GM21526 (cell line): ENCODE data around the gene VENTX.
"Not testable (repeated sequence)": the region's sequence is repeated elsewhere in the genome, so short reads cannot be mapped to it uniquely, and the experiment has no call there.

ENCODE experiments used
- ATAC-seq: cut with Tn5 transposase; IDR thresholded peaks from one replicate; pipeline ENCODE4 v1.9.1; 2021; ENCODE audit warnings: moderate library complexity; ENCODE audit not compliant: unreplicated experiment, low FRiP score

Gene VENTX

GRCh38 chr10:133214468-133215410 is 22.9 kb upstream of the VENTX start:
- no peak for ATAC-seq

GRCh38 chr10:133215586-133215985 is 22.1 kb upstream of the VENTX start:
- no peak for ATAC-seq

GRCh38 chr10:133216776-133217175 is 20.9 kb upstream of the VENTX start:
- ATAC-seq, result no peak

GRCh38 chr10:133217800-133218589 is 19.7 kb upstream of the VENTX start:
- no peak for ATAC-seq

GRCh38 chr10:133218891-133219290 is 18.8 kb upstream of the VENTX start:
- no peak for ATAC-seq

GRCh38 chr10:133219782-133220181 is 17.9 kb upstream of the VENTX start:
- ATAC-seq, result no peak

- no peak for ATAC-seq
Measured at GRCh38 chr10:133221331-133221730, 16.3 kb upstream of the VENTX start.

- not testable (repeated sequence) for ATAC-seq
Measured at GRCh38 chr10:133221756-133222155, 15.9 kb upstream of the VENTX start.

- no peak for ATAC-seq
Measured at GRCh38 chr10:133224076-133224475, 13.6 kb upstream of the VENTX start.

GRCh38 chr10:133224756-133225372 is 12.8 kb upstream of the VENTX start:
- no peak for ATAC-seq

- ATAC-seq, result no peak
Measured at GRCh38 chr10:133225707-133226191, 11.9 kb upstream of the VENTX start.

GRCh38 chr10:133226251-133226808 is 11.3 kb upstream of the VENTX start:
- no peak for ATAC-seq

GRCh38 chr10:133227256-133227655 is 10.4 kb upstream of the VENTX start:
- ATAC-seq, result no peak

GRCh38 chr10:133229265-133230043 is 8.2 kb upstream of the VENTX start:
- no peak for ATAC-seq

- ATAC-seq, result no peak
Measured at GRCh38 chr10:133230044-133230361, 7.7 kb upstream of the VENTX start, which contains the start of gene UTF1. TSS of gene UTF1 (plus strand) at chr10:133230217. CDS start at chr10:133230289, 72 bp downstream.

GRCh38 chr10:133230387-133231195 is 7.1 kb upstream of the VENTX start:
- ATAC-seq, result no peak

- no peak for ATAC-seq
Measured at GRCh38 chr10:133231244-133231945, 6.3 kb upstream of the VENTX start.

- ATAC-seq, result no peak
Measured at GRCh38 chr10:133231946-133232574, 5.6 kb upstream of the VENTX start.
